ENCODE data around the gene CCDC30. TPM values are rescaled to one million over a fixed set of nuclear protein-coding genes. Genes with fewer than 3 reads are reported as not detected.

Gene CCDC30
- total and polyA plus RNA-seq, 12 donors: 0.38 to 3.2 (median 1.3) TPM

DNA sequence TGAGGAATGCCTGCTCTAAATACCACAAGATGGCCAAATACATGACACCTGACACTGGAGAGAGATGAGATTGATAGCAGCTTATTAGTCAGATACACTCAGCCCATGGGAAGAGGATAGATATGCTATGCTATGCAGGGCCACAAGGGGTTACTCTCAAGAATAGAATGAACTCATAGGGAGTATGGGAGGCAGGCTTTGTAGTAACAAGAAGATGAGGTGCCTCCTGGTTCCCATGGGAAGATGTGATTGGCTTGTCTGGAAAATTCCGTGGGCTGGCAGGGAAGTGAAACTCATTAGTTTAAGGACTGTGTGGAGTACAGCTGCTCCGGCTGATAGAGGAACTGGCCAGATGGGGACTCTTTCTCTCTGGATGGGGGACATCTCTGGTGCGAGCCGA is 16.5 kb downstream of the CCDC30 start:
- ATAC-seq (no peak), DNase-seq (no peak)
- Histone ChIP-seq H3K27me3 (no peaks in the 10 kb centered on the region), H3K36me3 (peaks cover 0 to 32% (median 7%) of the 10 kb centered on the region in 9 donors), H3K4me3 (no peak overlapping the region), H3K27ac (no peak overlapping the region), H3K4me1 (peaks cover 0 to 7% (median 0%) of the 10 kb centered on the region in 9 donors), H3K9me3 (no peaks in the 10 kb centered on the region)
- TF ChIP-seq, protein P1, sequence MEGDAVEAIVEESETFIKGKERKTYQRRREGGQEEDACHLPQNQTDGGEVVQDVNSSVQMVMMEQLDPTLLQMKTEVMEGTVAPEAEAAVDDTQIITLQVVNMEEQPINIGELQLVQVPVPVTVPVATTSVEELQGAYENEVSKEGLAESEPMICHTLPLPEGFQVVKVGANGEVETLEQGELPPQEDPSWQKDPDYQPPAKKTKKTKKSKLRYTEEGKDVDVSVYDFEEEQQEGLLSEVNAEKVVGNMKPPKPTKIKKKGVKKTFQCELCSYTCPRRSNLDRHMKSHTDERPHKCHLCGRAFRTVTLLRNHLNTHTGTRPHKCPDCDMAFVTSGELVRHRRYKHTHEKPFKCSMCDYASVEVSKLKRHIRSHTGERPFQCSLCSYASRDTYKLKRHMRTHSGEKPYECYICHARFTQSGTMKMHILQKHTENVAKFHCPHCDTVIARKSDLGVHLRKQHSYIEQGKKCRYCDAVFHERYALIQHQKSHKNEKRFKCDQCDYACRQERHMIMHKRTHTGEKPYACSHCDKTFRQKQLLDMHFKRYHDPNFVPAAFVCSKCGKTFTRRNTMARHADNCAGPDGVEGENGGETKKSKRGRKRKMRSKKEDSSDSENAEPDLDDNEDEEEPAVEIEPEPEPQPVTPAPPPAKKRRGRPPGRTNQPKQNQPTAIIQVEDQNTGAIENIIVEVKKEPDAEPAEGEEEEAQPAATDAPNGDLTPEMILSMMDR (IDR thresholded peaks at IDR 0.05): no peak
- intact Hi-C loops (cut with DNase I): no loop called here
- WGBS, 2 donors: 50 to 65% methylated on average over 4 of the region's 4 CpGs

DNA sequence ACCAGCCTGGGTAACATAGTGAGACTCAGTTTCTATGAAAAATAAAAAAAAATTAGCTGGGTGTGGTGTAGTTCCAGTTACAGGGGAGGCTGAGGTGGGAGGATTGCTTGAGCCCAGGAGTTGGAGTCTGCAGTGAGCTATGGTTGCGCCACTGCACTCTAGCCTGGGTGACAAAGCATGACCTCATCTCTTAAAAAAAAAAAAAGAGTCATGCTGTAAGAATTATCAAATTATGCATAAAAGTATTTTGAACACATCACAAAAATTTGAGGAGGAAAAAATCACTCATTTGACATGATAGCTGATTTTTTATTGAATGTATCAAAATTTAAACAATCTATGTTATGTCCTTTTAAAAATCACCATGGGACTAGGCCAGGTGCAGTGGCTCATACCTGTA is 17.8 kb downstream of the CCDC30 start:
- 98 to 100% methylated on average over 1 of the region's 1 CpG for WGBS, 2 donors
- peaks cover 0 to 32% (median 7%) of the 10 kb centered on the region in 9 donors for H3K36me3 ChIP-seq
- peaks cover 0 to 7% (median 0%) of the 10 kb centered on the region in 9 donors for H3K4me1 ChIP-seq
- H3K4me3 ChIP-seq: no peak overlapping the region
- no peak for ATAC-seq
- H3K9me3 ChIP-seq: no peaks in the 10 kb centered on the region
- TF ChIP-seq, protein P1 (IDR thresholded peaks at IDR 0.05): no peak
- intact Hi-C loops (cut with DNase I): no loop called here
- no peak for DNase-seq
- H3K27ac ChIP-seq: no peak overlapping the region
- H3K27me3 ChIP-seq: no peaks in the 10 kb centered on the region

DNA sequence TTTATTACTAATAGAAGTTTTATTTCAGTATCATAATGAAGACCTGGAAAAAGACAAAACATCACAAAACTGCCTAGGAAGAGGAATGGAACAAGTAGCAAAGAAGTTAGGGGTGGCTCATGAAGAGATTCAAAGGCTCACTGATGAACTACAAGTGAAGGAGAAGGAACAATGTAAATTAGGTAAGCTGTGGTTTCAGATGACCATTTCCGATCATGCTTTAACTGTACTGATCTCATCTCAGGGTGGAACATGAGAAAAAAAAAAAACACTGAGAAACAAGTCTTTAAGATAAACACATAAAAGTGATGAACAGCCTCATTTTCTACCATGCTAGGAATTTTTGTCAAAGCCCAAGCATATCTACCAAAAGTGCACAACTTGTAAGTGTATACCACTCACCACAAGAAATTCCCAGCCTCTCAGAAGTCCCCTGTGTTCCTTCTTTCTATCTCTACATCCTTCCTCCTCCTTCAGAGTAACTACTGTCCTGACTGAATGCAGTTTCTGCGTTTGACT is 19.6 kb downstream of the CCDC30 start:
- TF ChIP-seq, protein P1 (IDR thresholded peaks at IDR 0.05): no peak
- Histone ChIP-seq H3K9me3 (no peaks in the 10 kb centered on the region), H3K4me1 (peaks cover 0 to 7% (median 0%) of the 10 kb centered on the region in 9 donors), H3K27ac (no peak overlapping the region), H3K36me3 (peaks cover 0 to 32% (median 7%) of the 10 kb centered on the region in 9 donors), H3K27me3 (no peaks in the 10 kb centered on the region), H3K4me3 (no peak overlapping the region)
- ATAC-seq: no peak
- DNase-seq: no peak
- 85 to 88% methylated on average over 2 of the region's 2 CpGs for WGBS, 2 donors
- intact Hi-C loops (cut with DNase I): no loop called here

DNA sequence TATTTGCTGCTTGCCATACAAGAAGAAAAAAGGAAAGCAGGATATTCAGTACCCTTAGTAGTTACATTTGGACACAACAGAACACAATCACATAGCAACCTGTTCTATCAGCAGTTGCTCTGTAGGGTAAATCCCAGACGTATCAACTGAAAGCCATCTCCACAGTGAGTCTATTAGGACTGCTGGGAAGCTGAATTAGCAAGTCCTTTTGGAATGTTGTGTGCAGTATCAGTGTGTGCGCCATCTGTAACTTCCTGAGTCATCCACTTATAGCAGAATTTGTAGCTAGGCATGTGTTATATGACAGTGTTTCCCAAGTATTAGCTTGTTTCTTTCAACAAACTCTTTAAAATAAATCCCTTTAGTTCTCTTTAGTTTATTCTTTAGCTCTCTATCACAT is 21.3 kb downstream of the CCDC30 start:
- Histone ChIP-seq H3K36me3 (peaks cover 0 to 32% (median 7%) of the 10 kb centered on the region in 9 donors), H3K27me3 (no peaks in the 10 kb centered on the region), H3K4me1 (peaks cover 0 to 7% (median 0%) of the 10 kb centered on the region in 9 donors), H3K4me3 (no peak overlapping the region), H3K27ac (peak overlapping the region in 3 of 10 donors; percentile 17 to 66 (median 45)), H3K9me3 (no peaks in the 10 kb centered on the region)
- intact Hi-C loops (cut with DNase I): no loop called here
- WGBS, 2 donors: 46 to 58% methylated on average over 2 of the region's 2 CpGs
- ATAC-seq: peak in 6 of 8 donors; percentile 58 to 97 (median 84)
- TF ChIP-seq, protein P1 (IDR thresholded peaks at IDR 0.05): no peak
- peak in 1 of 2 donors; percentile 16 for DNase-seq

Measured in heart right ventricle (tissue), 16 donors.